NCI-H82 treated with DMSO at 0.1 percent for 48 hours (cell line): ENCODE results near the gene CMA1.
"Not testable (repeated sequence)": the region's sequence is repeated elsewhere in the genome, so short reads cannot be mapped to it uniquely, and the experiment has no call there.

Experiments
- DNase-seq: peaks from one replicate; lab custom pipeline; 2025; ENCODE audit not compliant: unreplicated experiment; lab: John Stamatoyannopoulos, UW

Gene CMA1

GRCh38 chr14:24508155-24508840 is at the start of gene CMA1:
Gene CMA1, minus strand, starts transcription at chr14:24508265. Its CDS starts 30 bp downstream, at chr14:24508235.
- no peak for DNase-seq

- no peak for DNase-seq
These were observed 48.7 kb upstream of the CMA1 start for GRCh38 chr14:24556756-24557155.

- not testable (repeated sequence) for DNase-seq
These were observed 41.0 kb upstream of the CMA1 start for GRCh38 chr14:24549064-24549463.

GRCh38 chr14:24542346-24542936 is 34.4 kb upstream of the CMA1 start:
- no peak for DNase-seq

- no peak for DNase-seq
These were observed 27.7 kb upstream of the CMA1 start for GRCh38 chr14:24535737-24536136.

GRCh38 chr14:24534286-24534685 is 26.2 kb upstream of the CMA1 start:
- DNase-seq = no peak

- DNase-seq = not testable (repeated sequence)
These were observed 18.0 kb upstream of the CMA1 start for GRCh38 chr14:24525877-24526620.

GRCh38 chr14:24518851-24519250 is 10.8 kb upstream of the CMA1 start:
- DNase-seq = no peak

GRCh38 chr14:24514209-24514608 is 6.1 kb upstream of the CMA1 start:
- DNase-seq = no peak

GRCh38 chr14:24513009-24513408 is 4.9 kb upstream of the CMA1 start:
- no peak for DNase-seq

- no peak for DNase-seq
These were observed 1.6 kb downstream of the CMA1 start for GRCh38 chr14:24506443-24506842.

- no peak for DNase-seq
These were observed 3.6 kb downstream of the CMA1 start for GRCh38 chr14:24504425-24504950.

GRCh38 chr14:24491586-24492408 is 16.3 kb downstream of the CMA1 start:
- DNase-seq = not testable (repeated sequence)

- DNase-seq = no peak
These were observed 24.3 kb downstream of the CMA1 start for GRCh38 chr14:24483604-24484252.

GRCh38 chr14:24482699-24483303 is 25.3 kb downstream of the CMA1 start:
- not testable (repeated sequence) for DNase-seq

GRCh38 chr14:24481622-24482324 is 26.3 kb downstream of the CMA1 start:
- DNase-seq = peak; percentile 34

- DNase-seq = not testable (repeated sequence)
These were observed 28.1 kb downstream of the CMA1 start for GRCh38 chr14:24479999-24480398.

GRCh38 chr14:24475261-24475660 is 32.8 kb downstream of the CMA1 start:
- no peak for DNase-seq

GRCh38 chr14:24473211-24473610 is 34.9 kb downstream of the CMA1 start:
- no peak for DNase-seq
